Calu3 (cell line): ENCODE measurements around the gene MMRN1. TPM values are rescaled to one million over a fixed set of nuclear protein-coding genes. Genes with fewer than 3 reads are reported as not detected.

Experiments used
- BruUV-seq: library from RNA; stranded (reverse); fragments of 400-500 nt; replicated peaks from 2 replicates; lab custom pipeline; 2021; lab: Mats Ljungman, UMichigan
- CTCF ChIA-PET: fragments of 300-600 bp; sonication (Branson Sonifier 250); formaldehyde crosslinking; loops from one replicate; lab custom pipeline; 2022; ENCODE audit warnings: antibody characterized with exemption; lab: Charles Lee
- DNase-seq: peaks from one replicate; pipeline ENCODE4 v3.0.0; 2022
- H3K27ac Mint-ChIP-seq: one replicate; pipeline ENCODE4 v1.8.0; 2022; ENCODE audit warnings: mixed read lengths; ENCODE audit not compliant: unreplicated experiment
- H3K27me3 Mint-ChIP-seq: one replicate; pipeline ENCODE4 v1.8.0; 2022; ENCODE audit warnings: mixed read lengths; ENCODE audit not compliant: unreplicated experiment
- H3K36me3 Mint-ChIP-seq: one replicate; pipeline ENCODE4 v1.8.0; 2022; ENCODE audit warnings: mild to moderate bottlenecking, moderate library complexity, mixed read lengths; ENCODE audit not compliant: insufficient read depth, unreplicated experiment
- H3K4me1 Mint-ChIP-seq: one replicate; pipeline ENCODE4 v1.8.0; 2022; ENCODE audit warnings: mild to moderate bottlenecking, low read depth, mixed read lengths; ENCODE audit not compliant: unreplicated experiment
- H3K4me3 Mint-ChIP-seq: one replicate; pipeline ENCODE4 v1.8.0; 2022; ENCODE audit warnings: mild to moderate bottlenecking, low read depth, moderate library complexity, mixed read lengths; ENCODE audit not compliant: unreplicated experiment
- H3K9me3 Mint-ChIP-seq: one replicate; pipeline ENCODE4 v1.8.0; 2022; ENCODE audit warnings: low read depth, mixed read lengths; ENCODE audit not compliant: unreplicated experiment
- CTCF ChIP-seq: fragments of 200-600 bp; IDR thresholded peaks from one replicate; pipeline ENCODE4 v1.8.0; 2022; ENCODE audit warnings: antibody characterized with exemption; ENCODE audit not compliant: unreplicated experiment
- intact Hi-C: fragments of 100-400 bp; cut with micrococcal nuclease; formaldehyde crosslinking; loops from one replicate; pipeline ENCODE4 v1.10.0; 2022; ENCODE audit not compliant: unreplicated experiment
- total RNA-seq: library from RNA; stranded (reverse); gene quantifications from 2 replicates; pipeline ENCODE4 v1.2.3, GENCODE V29; 2022

MMRN1 gene
- total RNA-seq, 1 experiment from 2014 or later, result not detected

- intact Hi-C loops, result no loop called here
- Mint-ChIP-seq H3K27me3 (no peaks in the 10 kb centered on the region), H3K27ac (no peak overlapping the region), H3K36me3 (no peaks in the 10 kb centered on the region), H3K9me3 (peaks cover 2% of the 10 kb centered on the region), H3K4me3 (no peak overlapping the region), H3K4me1 (no peaks in the 10 kb centered on the region)
- CTCF ChIA-PET, result no interaction called here
- no TSS peak for BruUV-seq
- TF ChIP-seq CTCF, result no peak
- DNase-seq, result no peak
Observed at GRCh38 chr4:89860971-89861370, 33.7 kb upstream of the MMRN1 start.

- Mint-ChIP-seq H3K4me3 (no peak overlapping the region), H3K36me3 (no peaks in the 10 kb centered on the region), H3K27ac (no peak overlapping the region), H3K4me1 (no peaks in the 10 kb centered on the region), H3K27me3 (no peaks in the 10 kb centered on the region), H3K9me3 (peaks cover 3% of the 10 kb centered on the region)
- no peak for TF ChIP-seq CTCF
- intact Hi-C loops, result no loop called here
- BruUV-seq, result no TSS peak
- CTCF ChIA-PET, result no interaction called here
- DNase-seq, result no peak
Observed at GRCh38 chr4:89863533-89863932, 31.1 kb upstream of the MMRN1 start.

GRCh38 chr4:89868276-89868675 lies 26.4 kb upstream of the MMRN1 start:
- Mint-ChIP-seq H3K27ac (no peak overlapping the region), H3K9me3 (peaks cover 3% of the 10 kb centered on the region), H3K27me3 (no peaks in the 10 kb centered on the region), H3K4me1 (no peaks in the 10 kb centered on the region), H3K4me3 (no peak overlapping the region), H3K36me3 (no peaks in the 10 kb centered on the region)
- TF ChIP-seq CTCF, result no peak
- no TSS peak for BruUV-seq
- CTCF ChIA-PET, result interaction anchor here (1.2 to 1.7 kb wide), 3 partner anchors 10 to 383 kb away, joined by 3 to 4 read pairs (median 3); no protein-coding TSS in a partner anchor
- no peak for DNase-seq
- intact Hi-C loops, result loop anchor here (1.0 kb wide), 1 partner anchor 211 kb away; no protein-coding TSS in a partner anchor

DNA sequence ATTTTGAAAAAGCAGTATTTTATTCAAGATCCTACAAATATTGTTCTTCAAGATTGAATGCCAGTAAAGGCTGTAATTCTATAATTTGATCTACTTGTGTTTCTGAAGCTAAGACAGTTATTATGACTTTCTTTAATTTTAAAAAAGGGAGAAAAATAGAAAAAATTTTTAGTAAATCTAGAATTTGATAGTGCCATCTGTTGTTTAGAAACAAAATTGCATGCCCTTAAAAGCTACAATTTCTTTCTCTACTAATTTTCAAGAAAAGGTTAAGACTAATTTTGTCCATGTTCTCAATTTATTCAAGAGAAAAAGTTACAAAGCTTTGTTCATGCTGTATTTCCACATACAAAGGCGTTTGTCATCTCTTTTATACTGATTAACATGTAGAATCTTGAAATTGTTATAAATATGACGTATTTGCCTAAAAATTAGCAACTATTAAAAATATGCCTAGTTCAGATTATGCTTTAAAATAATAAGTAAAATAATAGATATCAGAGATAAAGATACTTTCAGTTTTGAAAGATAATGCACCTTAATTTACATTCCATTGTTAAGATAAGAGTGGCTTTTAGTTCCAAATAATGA lies 25.6 kb upstream of the MMRN1 start:
- Mint-ChIP-seq H3K27ac (no peak overlapping the region), H3K9me3 (peaks cover 3% of the 10 kb centered on the region), H3K27me3 (no peaks in the 10 kb centered on the region), H3K4me1 (no peaks in the 10 kb centered on the region), H3K4me3 (no peak overlapping the region), H3K36me3 (no peaks in the 10 kb centered on the region)
- CTCF ChIA-PET, result interaction anchor here (1.0 to 1.7 kb wide), 4 partner anchors 9 to 383 kb away, joined by 3 to 5 read pairs (median 4); no protein-coding TSS in a partner anchor
- intact Hi-C loops, result loop anchor here (1.0 kb wide), 1 partner anchor 212 kb away; no protein-coding TSS in a partner anchor
- BruUV-seq, result no TSS peak
- TF ChIP-seq CTCF, result no peak
- DNase-seq, result no peak
